C4-2B (cell line): Measurements from ENCODE around the gene JAK2.
A peak's percentile ranks its signal among the peaks of the same experiment; 100 is the strongest.
"Not testable (repeated sequence)": the region's sequence is repeated elsewhere in the genome, so short reads cannot be mapped to it uniquely, and the experiment has no call there.

ENCODE experiments used
- H3K27ac ChIP-seq: fragments of 450-650 bp; 2 replicates; pipeline ENCODE4 v1.5.1; 2017
- ZFX ChIP-seq: fragments of 450-650 bp; IDR thresholded peaks from 2 replicates; pipeline ENCODE4 v1.6.1; 2017
- TF ChIP-seq, protein P1 (sequence below): fragments of 450-650 bp; conservative IDR thresholded peaks from 2 replicates; pipeline ENCODE4 v1.5.1; 2017; ENCODE audit warnings: mild to moderate bottlenecking

The JAK2 gene

DNA sequence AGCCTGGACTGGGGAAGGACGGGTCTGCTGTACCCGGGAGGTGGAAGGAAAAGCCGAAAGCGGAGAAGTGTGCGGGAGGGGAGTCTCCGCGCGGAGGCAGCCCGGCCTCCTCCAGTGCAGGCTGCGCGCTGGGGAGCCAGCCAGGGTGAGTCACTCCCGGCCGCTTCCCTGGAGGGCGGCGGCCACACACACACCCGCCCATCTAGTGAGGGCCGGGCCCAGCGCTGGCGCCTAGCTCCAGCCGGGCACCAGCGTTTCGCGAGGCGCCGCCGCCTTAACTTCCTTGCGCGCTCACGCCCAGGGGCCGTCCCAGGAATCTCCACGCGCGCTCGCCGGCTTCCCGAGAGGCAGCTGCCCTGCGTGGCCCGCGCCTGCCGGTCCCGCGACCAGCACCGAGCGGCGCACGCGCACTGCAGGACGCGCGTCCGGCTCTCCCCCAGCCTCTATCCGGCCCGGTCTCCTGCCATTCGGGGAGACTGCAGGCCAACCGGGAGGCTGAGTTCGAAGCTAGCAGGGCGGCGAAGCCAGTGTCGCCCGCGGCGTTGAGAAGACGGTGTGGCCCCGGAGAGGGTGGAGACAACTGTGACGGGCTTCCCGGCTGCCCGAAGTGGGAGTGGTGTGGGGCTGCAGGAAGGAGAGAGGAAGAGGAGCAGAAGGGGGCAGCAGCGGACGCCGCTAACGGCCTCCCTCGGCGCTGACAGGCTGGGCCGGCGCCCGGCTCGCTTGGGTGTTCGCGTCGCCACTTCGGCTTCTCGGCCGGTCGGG lies at the start of gene JAK2:
JAK2 (plus strand) TSS at position 652 of the 765 bp plus-strand sequence. CDS start 36,716 bp downstream, outside the sequence.
- TF ChIP-seq, protein P1, sequence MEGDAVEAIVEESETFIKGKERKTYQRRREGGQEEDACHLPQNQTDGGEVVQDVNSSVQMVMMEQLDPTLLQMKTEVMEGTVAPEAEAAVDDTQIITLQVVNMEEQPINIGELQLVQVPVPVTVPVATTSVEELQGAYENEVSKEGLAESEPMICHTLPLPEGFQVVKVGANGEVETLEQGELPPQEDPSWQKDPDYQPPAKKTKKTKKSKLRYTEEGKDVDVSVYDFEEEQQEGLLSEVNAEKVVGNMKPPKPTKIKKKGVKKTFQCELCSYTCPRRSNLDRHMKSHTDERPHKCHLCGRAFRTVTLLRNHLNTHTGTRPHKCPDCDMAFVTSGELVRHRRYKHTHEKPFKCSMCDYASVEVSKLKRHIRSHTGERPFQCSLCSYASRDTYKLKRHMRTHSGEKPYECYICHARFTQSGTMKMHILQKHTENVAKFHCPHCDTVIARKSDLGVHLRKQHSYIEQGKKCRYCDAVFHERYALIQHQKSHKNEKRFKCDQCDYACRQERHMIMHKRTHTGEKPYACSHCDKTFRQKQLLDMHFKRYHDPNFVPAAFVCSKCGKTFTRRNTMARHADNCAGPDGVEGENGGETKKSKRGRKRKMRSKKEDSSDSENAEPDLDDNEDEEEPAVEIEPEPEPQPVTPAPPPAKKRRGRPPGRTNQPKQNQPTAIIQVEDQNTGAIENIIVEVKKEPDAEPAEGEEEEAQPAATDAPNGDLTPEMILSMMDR: peak; percentile 75
- TF ChIP-seq ZFX: peak; percentile 68
- peak within 1 kb of the TSS; percentile 93 for H3K27ac ChIP-seq

DNA sequence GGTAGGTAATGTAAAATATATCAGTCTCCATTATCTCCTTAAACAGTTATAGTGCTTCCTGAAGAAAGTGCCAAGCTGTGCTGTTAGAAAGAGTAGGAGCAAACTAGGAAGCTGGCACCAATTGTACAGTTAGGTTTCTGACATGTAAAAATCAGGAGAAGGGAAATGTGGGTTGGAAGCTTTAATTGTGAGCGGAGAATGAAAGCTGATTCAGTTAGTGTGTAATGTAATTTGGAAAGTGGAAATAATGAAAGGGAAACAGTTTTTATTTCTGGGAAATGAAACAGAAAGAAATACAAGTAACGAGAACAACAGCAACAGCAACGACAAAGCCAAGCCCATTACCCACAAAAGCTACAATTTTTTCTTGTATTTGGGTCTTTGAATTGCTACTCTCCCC lies 48.8 kb upstream of the JAK2 start:
- TF ChIP-seq ZFX: no peak
- TF ChIP-seq, protein P1: no peak
- no peak overlapping the region; the same call in 1 of the 2 replicates for H3K27ac ChIP-seq

DNA sequence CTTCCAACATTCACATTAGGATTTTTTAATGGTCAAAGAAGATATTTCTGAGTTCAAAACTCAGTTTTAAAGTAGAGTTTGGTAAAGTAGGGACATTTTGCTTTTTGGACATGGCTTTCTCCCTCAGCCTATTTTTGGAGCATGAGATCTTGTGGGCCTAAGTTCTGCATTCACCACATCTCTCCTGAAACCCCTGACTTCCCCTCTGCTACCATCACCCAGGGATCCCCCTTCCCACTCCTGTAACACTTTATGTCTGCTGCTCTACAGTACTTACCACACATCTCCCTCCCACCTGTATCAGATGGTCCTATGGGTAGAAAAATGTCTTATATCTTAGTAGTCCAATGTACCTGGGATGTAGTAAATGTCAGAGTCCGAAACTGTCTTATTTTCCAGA lies 48.2 kb upstream of the JAK2 start:
- no peak overlapping the region for H3K27ac ChIP-seq
- TF ChIP-seq ZFX: no peak
- TF ChIP-seq, protein P1: no peak

DNA sequence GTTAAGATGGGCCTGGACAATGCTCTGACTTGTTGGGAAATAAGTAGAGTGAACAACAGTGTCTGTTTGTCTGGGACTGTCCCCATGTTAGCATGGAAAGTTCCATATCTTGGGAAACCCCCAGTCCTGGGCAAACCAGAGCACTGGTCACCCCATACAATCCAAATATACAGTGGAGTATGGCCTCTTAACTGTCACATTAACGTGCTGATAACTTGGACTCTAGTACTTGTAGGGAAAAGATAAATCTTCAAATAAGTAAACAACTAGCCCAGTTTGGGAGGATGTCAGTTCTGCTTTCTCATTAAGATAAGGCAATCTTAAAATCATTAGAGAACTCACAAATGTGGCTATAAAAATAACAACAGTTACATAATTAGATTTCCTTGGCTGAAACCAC lies 47.6 kb upstream of the JAK2 start:
- TF ChIP-seq, protein P1: no peak
- no peak for TF ChIP-seq ZFX
- H3K27ac ChIP-seq: no peak overlapping the region

DNA sequence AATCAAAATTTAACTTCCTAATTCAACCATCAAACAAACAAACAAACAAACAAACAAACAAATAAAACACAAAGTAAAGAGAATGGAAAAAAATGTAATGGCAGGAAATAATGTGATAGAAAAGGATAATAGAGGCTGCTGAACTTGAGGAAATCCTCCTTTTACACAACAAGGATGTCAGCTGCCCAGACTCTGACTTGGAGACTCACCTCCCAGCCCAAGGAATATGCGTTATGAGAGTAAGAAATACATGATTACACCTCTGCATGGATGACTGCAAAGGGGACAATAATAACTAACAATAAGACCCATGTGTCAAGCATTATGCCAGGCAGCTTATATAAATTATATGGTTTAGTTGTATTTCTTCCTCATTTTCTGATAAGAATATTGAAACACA lies 46.6 kb upstream of the JAK2 start:
- TF ChIP-seq, protein P1: no peak
- TF ChIP-seq ZFX: no peak
- H3K27ac ChIP-seq: no peak overlapping the region

DNA sequence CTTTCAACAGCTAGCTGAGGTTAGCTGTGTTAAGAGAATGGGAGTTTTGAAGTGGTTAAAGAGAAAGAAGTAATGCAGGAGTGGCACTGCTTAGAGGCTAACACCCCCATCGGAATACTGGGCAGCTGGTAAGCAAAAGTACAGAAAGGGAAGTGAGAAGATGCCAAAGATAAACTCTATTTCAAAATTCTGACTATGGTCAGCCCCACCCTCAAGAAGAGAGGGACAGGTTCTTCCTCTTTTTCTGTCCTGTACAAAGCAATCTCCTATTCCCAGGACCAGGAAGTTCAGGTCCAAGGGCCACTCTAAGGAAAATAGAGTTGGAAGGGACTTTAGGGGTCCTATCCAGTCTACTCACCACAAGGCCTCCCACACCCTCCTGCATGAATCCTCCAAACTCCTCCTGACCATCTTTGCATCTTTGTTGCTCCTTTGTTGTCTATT lies 45.9 kb upstream of the JAK2 start:
- H3K27ac ChIP-seq: no peak overlapping the region
- TF ChIP-seq, protein P1: no peak
- TF ChIP-seq ZFX: no peak

DNA sequence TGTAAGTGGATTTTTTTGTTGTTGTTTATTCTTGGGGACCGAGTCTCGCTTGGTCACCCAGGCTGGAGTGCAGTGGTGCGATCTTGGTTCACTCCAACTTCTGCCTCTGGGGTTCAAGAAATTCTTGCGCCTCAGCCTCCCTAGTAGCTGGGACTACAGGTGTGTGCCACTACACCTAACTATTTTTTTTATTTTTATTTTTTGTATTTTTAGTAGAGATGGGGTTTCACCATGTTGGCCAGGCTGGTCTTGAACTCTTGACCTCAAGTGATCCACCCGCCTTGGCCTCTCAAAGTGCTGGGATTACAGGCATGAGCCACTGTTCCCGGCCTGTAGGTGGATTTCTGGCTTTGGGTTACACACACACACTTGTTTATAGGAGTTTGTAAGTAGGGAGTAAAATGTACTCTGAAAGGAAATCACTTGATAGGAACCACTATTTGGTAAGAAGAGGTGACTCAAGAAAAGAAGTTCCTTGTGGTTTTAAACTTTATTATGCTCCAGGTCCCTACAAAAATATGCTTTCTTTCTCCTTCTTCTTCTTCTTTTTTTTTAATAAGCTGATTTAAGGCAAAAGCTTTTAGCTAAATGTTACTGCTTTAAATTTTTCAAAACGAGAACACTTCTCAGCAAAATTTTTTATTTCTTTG lies 42.9 kb upstream of the JAK2 start:
- H3K27ac ChIP-seq: not testable (repeated sequence)
